Inflammatory macrophage (primary cell): ENCODE data around the gene MIB2.
A peak's percentile ranks its signal among the peaks of the same experiment; 100 is the strongest.
"Not testable (repeated sequence)": the region's sequence is repeated elsewhere in the genome, so short reads cannot be mapped to it uniquely, and the experiment has no call there.

ENCODE experiments used
- DNase-seq, 2 donors: peaks; one replicate each; pipeline ENCODE4 v3.0.0-alpha.2; 2020 to 2022

MIB2 gene

DNA sequence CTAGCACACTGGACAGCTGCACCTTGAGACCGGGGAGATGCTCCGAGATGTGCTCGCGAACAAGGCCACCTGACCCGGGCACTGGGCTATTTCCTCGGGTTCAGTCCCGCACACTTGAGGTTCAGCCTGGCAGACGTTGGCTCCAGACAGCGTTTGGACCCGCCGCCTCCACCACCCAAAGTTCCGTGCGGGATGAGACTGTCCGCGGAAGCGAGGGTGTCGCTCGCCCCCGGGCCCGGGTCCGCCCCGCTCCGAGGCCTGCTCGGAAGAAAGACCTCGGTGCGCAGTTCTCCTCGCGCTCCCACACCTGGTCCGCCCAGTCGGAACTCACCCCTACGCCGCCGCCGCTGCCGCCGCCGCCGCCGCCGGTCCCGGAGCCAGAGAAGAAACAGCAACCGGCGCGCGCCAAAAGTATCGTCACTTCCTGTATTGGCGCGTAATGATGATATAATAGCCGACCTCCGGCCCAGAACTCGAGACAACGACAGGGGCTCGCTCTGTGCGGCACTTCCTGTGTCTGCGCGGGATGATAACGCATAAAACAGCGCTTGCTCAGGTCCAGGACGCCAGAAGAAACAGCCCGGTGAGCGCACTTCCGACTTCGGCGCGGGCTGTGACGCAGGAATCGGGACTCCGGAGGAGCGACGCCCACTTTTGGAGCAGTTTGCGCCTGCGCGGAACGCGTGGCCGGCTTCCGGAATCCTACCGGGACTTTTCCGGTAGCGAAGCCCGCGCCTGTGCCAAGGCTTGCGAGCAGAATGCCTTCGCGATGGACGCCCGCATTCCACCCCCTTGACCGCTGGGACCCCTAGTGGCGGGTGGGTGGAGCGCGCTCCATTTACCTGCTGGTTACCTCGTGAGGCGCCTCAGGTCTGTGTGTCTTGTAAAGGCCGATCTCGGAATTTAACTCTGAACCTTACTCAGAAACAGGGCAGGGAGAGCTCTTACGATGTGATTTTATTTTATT, 43.6 kb downstream of the MIB2 start, which contains the start of gene CDK11B:
TSS of gene CDK11B (minus strand) at position 422 of the 967 bp plus-strand sequence. CDS start 1,519 bp downstream, outside the sequence.
- peak; percentile 92 to 98 for DNase-seq

DNA sequence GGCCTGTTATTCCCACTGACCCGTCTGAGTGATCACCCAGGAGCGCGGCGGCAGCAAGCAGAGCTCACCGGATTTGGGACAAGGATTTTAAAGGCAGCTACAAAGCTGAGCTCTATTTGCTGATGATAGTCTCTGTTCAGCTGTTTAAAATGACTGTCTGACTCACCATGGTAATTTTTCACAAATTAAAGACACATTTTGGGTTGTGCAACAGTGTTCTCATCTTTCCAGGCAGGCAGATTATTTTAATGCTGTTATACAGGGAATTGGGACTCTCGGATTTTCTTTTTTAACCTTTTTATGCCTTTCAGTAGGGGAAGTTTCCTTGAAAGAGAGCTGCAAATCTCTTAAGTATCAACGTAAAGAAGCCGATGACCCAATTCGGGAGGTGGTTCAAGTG, 47.1 kb downstream of the MIB2 start:
- not testable (repeated sequence) for DNase-seq

DNA sequence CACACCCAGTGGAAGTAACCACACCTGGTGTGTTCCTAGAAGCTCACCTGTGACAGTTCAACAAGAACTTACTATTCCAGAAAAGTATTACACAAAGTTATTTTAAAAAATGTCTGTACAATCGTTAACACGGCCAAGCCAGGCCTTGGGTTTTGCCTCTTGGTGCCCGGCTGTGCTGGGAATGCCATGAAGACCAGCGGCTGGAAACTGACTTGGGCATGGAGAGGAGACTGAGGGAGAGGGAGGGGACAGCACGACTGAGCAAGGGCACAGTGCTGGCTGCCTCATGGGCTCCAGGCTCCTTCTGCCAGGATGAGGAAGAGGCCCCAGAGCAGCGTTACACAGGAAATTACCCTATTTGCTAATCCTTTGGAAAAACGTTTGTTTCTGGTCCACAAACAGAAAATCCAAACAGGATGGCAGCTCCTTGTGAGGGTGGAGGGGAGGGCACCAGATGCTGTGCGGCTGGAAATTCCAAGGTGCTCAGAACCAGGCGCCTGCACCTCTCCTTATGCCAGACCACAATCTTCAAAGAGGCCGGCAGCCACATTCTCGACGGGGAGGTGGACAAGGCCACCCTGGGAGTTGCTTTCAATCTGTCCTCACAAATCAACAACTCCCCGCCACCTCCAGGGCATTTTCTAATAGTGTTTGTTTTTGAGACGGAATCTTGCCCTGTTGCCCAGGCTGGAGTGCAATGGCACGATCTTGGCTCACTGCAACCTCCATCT, 47.7 kb downstream of the MIB2 start:
- not testable (repeated sequence) for DNase-seq

DNA sequence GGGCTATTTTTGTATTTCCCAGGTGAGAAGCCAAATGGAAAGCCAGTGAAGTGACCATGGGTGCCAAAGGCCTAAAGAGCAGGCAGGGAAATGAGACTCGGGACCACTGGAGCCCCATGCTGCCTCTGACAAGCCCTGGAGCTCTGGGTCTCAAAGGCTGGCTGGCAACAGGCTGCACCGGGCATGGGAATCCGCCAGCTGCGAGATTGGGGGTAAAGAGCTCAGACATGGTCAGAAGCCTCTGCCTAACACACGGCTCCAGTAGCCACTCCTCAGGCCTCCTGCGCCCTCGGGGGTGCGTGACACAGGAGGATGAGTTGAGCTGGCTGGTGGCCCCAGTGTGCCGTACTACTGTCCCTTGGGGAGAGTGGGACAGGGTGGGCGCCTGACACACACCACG, 49.0 kb downstream of the MIB2 start:
- not testable (repeated sequence) for DNase-seq

DNA sequence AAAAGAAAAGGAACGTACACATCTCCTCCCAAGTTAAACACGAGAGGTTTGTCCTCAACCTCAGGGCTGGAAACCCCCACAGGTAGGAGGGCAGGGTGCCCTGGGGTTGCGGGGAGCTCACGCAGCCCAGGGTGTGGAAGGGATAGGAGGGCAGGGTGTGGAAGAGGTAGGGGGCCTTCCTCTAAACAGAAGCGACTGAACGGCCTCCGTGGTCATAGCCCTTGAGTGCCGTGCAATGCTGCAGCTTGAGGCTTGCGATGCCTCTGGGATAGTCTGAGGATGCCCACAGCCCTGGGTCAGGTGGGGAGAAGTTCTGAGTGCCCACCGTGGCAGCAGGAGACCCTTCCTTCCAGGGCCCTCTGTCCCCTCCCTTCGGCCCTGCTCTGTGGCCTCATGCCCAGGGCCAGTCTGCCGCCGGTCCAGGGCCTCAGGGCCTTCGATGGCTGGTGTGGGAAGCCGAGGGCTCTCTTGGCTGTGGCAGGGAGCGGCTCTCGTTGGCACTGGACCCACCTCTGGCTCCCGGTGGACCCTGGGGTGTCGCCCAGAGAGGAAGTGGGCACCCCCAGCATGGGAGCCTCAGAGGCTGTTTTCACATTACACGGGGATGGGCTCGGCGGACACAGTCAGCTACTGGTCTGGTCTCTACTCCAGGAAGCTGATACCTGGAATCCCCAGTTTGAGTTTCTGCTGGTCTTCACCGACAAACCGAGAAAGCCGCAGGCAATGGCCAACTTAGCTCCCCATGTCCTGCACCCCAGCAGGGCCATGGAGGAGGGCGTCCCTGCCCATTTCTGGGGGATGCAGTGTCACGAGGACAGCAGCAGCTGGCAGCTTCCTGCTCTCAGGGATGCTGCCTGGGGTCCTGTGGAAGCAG, 49.9 kb downstream of the MIB2 start:
- DNase-seq: no peak

DNA sequence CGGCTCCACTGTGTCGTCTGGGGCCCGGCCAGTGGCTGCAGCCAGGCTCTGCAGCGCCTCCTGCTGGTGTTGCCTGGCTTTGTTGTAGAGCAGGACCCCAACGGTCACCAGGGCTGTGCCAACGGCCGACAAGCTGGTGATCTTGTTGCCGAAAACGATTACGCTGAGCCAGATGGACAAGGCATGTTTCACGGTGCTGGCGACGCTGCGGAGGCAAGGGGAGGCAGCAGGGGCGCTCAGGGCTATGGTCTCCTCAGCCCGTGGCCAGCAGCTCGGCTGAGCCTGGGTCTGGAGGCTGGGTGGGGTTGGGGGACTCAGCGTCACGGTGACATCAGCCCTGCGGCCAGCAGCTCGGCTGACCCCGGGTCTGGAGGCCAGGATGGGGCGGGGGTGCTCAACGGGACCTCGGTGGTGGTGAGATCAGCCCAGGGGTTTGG, 50.5 kb downstream of the MIB2 start:
- peak; percentile 3 to 28 for DNase-seq

DNA sequence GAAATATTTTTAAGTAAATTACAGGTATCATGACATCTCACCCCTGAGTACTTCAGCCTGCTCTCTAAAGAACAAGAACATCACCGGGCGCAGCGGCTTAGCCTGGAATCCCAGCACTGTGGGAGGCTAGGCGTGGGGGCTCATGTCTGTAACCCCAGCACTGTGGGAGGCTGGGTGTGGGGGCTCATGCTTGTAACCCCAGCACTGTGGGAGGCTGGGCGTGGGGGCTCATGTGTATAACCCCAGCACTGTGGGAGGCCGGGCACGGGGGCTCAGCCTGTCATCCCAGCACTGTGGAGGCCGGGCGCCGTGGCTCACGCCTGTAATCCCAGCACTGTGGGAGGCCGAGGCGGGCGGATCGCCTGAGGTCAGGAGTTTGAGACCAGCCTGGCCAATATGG, 51.2 kb downstream of the MIB2 start:
- DNase-seq: no peak

DNA sequence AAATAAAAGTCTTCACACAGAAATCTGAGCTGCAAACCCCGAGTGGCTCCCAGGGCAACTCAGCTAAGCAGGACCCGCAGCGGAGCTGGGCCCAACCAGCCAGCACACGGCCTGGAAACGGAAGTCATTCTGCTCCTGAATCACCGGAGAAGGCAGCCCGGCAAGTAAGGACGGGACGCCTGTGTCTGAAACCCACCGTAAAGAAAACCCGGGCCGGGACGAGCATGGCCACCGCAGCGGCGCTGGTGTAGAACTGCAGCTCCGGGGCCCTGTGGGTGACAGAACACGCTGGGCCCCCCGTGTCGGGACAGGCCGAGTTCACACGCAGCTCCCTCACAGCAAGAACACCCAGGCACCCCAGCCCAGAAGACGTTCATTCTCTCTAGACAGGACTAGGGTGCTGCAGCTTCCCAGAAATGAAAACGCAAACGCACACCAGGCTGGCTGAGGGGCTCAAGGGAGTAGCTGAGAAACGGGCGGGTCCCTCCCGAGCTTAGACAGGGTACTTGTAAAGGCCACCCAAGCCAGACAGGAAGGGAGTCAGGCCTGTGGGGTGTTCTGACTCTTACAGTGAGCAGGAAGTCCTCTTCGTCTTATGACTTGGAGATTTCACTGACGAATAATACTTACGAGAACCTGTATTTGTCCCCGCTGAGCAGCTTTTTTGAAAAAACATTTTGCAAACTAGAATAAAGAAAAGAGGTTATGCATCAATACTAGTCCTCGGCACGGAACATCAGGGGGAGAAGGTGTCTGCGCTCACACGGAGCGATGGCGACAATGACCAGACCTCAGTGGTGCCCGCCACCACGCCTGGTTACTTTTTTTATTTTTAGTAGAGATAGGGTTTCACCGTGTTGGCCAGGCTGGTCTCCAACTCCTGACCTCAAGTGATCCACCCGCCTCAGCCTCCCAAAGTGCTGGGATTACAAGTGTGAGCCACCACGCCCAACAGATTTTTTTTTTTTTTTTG, 54.5 kb downstream of the MIB2 start:
- no peak for DNase-seq

DNA sequence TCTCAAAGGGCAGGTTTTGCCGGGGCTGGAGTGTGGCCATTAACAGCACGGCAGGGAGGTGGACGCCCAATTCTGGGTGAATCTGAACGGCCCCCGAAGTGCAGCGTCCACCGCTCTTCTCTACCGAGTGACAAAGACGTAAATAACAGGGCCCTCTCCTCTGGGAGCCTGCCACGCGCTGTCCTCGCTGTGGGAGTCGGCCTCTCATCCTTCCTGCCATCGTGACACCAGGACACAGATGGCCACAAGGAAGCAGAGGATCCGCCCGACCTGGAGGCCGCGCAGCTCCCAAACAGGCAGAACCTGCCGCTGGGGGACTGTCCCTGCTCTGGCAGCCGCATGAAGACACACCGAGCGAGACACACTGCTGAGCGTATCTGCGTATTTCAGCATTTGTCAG, 55.6 kb downstream of the MIB2 start:
- no peak for DNase-seq

DNA sequence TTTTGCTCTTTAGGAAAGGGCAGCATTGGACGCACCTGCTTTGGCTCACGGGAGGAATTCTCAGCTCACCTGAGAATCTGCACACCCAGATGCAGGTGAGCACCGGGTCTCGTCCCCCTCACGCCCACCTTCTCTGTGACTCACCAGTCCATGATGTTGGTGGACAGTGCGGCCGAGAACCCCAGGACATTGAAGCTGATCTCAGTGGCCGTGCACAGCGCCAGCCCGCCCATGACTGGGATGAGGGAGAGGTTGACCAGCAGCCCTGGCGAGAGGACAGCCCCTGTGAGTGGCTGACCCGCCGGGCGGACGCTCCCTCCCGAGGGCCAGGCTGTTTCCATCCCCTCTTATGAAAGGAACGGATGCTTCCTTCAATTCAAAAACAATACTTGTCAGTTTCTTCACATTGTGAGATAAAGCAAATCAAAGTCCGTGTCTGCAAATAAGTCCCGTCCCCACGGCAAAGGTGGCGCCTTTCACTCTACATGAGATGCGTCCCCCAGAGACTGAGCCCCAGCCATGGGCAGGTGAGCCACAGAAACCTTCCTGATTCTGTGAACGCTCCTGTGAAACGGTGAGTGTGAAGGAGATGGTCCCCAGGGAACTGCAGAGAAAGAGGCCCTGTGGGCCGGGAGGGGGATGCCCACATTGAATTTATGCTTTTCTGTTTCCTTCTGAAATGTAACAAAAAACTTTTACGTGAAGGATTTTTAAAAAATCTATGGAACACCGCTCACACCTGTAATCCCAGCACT, 56.2 kb downstream of the MIB2 start:
- DNase-seq: no peak

DNA sequence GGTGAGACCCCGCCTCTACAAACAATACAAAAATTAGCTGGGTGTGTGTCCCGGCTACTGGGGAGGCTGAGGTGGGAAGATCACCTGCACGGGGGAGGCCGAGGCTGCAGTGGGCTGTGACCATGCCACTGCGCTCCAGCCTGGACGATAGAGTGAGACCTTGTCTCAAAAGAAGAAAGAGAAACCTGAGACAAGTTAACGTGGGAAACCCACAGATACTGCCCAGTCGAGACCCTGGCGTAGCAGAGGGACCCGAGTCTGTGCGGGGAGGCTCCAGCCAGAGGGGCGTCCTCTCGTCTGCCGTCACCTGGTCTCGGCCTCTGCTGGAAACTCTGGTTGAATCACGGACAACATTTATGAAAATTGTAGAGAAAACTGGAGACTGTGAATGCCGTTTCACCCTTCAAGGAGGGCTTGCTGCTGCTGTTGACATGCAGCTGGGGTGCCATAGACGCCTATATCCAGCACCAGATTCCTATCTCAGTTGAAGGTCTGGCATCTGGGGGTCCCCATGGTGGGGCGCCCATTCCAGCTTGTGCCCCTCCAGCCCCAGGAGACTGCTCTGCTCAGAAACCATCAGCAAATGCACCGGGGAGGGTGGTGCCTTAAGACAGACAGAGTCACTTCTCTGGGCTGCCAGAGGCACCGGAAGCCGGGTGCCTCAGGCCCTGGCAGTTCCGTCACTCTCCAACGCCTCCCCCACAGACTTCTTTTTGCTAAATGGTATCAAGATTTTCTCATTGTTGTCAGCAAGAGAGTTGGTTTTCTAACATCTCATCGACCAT, 57.1 kb downstream of the MIB2 start:
- DNase-seq: no peak

DNA sequence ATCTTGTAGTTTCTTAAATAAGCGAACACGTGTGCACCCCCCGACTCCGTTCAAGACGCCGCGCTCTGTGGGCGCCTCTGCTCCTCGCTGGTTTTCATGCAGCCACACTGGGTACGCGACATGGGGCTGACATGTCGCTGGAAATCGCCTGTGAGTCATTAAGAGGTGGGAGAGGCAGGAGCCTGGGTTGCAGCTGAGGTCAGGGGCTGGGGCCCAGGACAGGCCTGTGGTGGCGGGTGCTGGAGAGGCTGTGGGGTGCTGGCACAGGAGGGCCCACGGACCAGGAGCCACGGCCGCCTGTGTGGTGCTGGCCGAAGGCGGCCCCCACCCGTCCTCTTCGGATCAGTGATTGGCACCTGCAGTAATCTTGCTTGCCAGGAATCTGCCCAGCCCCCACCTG, 59.5 kb downstream of the MIB2 start:
- DNase-seq: not testable (repeated sequence)

DNA sequence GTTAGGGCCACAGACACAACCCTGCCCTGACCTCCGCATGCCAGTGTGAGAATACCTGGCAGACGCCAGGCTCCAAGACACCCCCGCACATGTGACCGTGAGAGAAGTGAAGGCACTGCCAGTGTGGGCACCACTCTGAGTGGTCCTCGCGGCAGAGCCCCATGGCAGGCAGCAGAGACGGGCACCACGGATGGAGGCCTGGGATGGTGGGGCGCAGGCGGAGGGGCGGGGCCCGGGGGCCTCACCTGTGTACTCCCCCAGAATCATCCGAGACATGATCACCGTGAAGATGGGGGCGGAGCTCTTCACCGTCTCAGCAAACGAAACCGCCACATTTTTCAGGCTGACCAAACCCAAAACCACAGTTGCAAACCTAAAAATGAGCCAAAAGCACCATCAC, 59.9 kb downstream of the MIB2 start:
- DNase-seq: not testable (repeated sequence)

DNA sequence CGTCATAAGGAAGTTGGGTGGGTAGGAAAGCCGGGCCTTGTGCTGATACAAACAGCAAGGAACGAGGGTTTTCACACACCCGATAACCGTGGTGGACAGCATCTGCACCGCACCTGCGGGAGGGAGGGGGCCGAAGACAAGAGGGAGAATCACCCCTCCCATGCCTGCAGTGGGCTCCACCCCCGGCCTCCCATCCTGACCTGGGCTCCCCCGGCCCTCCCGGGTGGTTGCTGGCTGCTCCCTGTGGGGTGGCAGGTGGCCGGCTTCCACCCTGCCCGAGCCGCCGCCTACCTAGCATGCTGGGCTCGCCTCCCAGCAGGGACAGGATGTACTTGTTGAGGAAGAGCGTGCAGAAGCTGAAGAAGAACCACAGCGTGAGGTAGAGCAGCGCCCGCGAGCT, 60.8 kb downstream of the MIB2 start:
- DNase-seq: not testable (repeated sequence)

DNA sequence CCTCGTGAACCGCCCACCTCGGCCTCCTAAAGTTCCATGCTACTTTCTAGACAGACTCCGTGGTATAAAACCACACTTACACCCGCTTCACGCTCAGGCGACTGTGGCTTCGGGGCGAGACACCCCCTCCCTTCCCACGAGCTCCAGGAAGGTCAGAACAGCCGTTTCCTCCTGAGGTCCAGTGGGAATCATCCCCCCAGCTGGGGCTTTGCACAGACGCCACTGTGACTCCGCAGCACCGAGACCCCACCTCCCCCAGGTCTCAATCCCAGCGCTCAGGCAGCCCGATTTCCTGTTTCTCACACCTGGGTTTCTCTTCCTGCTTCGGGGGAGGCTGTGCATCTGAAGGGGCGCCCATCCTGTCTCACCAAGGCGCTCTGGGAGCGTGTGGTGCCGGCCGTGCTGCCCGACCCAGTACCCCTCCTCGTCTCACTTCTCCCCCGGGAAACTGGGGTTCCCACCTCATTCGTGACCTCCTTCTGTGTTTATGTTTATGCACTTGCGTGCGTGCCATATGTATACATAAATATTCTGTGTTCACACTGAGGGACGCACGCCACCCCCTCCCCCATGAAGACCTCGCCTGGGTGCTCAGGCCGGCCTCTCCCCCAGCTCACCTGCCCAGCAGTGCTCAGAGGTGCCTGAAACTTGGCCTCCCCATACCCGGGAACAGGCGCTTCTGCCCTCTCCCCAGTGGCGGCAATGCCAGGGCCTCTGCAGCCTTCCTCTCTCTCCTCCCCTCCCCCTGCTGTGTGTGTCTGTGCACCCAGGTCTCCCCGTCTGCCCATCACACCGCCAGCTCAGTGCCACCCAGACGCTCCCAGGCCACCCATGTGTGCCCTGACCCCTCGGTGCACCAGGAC, 62.6 kb downstream of the MIB2 start:
- DNase-seq: no peak

DNA sequence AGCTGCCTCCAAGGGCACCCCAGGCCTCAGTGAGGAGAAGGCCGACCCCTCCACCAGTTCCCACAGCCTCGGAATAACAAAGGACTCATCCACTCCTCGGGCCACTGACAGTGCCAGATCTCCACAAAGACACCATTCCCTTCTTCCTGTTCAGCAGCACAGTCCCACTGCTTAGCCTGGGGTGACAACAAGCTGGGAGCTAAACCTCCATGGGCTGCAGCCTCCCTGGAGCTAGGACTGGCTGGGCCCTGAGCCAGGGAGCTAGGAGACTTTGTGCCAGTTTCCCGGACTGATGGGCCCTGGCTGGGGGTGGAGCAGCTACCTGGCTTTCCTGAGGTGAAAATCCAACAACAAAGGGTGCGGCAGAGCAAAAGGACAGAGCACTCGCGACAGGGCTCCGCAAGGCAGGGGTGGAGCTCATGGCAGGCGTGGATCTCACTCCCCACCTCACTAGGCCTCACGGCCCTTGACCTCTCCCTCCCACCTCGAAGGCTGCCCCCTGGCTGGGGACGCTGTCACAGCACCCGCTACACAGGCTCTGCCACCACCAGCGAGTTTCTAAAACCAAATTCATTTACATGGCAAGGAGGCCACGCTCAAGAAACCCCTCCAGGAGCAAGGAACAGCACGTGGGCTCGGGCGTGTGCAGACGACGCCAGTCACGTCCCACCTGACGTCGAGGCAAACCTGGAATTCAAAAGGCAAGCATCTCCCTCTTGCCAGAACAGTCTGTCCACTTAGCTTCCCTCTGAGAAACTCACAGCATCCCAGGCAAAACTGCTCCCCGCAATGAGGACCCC, 63.5 kb downstream of the MIB2 start:
- no peak for DNase-seq
